Liver (tissue), 9 donors: ENCODE data around the gene SWAP70. TPM values are rescaled to one million over a fixed set of nuclear protein-coding genes. Genes with fewer than 3 reads are reported as not detected.

Experiments used
- DNase-seq: peaks from one replicate; pipeline ENCODE4 v3.0.0-alpha.2; 2017; ENCODE audit warnings: low spot score
- H3K27ac ChIP-seq, 2 donors: one replicate each; pipeline ENCODE4 v1.7.0; 2013; ENCODE audit warnings: inconsistent platforms in 2 of 2, low read length in 2 of 2, control low read depth in 1 of 2, low read depth in 1 of 2, mild to moderate bottlenecking in 1 of 2
- H3K27me3 ChIP-seq, 4 donors: one replicate each; pipeline versions ENCODE4 v1.6.1 to v1.7.0; 2013; ENCODE audit warnings: low read length in 3 of 4, inconsistent platforms in 1 of 4, mild to moderate bottlenecking in 1 of 4, moderate library complexity in 1 of 4; ENCODE audit not compliant: control insufficient read depth in 4 of 4, insufficient read depth in 4 of 4
- H3K36me3 ChIP-seq, 4 donors: one replicate each; pipeline versions ENCODE4 v1.6.1 to v1.7.0; 2013; ENCODE audit warnings: low read length in 3 of 4, mild to moderate bottlenecking in 3 of 4, low read depth in 1 of 4, moderate library complexity in 1 of 4; ENCODE audit not compliant: control insufficient read depth in 4 of 4, insufficient read depth in 3 of 4
- H3K4me1 ChIP-seq, 4 donors: one replicate each; pipeline versions ENCODE4 v1.6.1 to v1.7.0; 2013; ENCODE audit warnings: low read length in 3 of 4, mild to moderate bottlenecking in 3 of 4, moderate library complexity in 1 of 4; ENCODE audit not compliant: control insufficient read depth in 4 of 4, insufficient read depth in 4 of 4
- H3K4me3 ChIP-seq, 3 donors: one replicate each; pipeline versions ENCODE4 v1.6.1 to v1.7.0; 2013; ENCODE audit warnings: low read length in 3 of 3, control low read depth in 1 of 3, low read depth in 1 of 3, mild to moderate bottlenecking in 1 of 3
- H3K9ac ChIP-seq, 2 donors: one replicate each; pipeline ENCODE4 v1.7.0; 2013; ENCODE audit warnings: low read length in 2 of 2, mild to moderate bottlenecking in 2 of 2, moderate library complexity in 2 of 2, control low read depth in 1 of 2, low read depth in 1 of 2
- H3K9me3 ChIP-seq, 4 donors: one replicate each; pipeline versions ENCODE4 v1.6.1 to v1.7.0; 2013; ENCODE audit warnings: low read length in 3 of 4; ENCODE audit not compliant: control insufficient read depth in 4 of 4
- ATF3 ChIP-seq: IDR thresholded peaks from 2 replicates; pipeline ENCODE4 v1.6.1; 2016; ENCODE audit warnings: antibody characterized with exemption
- EGR1 ChIP-seq, 2 donors: IDR thresholded peaks; 2 replicates each; pipeline ENCODE4 v1.6.1; 2016 to 2018; ENCODE audit warnings: antibody characterized with exemption in 2 of 2, low read depth in 2 of 2
- FOXA1 ChIP-seq: IDR thresholded peaks from 2 replicates; pipeline ENCODE4 v1.6.1; 2016; ENCODE audit warnings: antibody characterized with exemption
- FOXA2 ChIP-seq: IDR thresholded peaks from 2 replicates; pipeline ENCODE4 v1.6.1; 2016; ENCODE audit warnings: antibody characterized with exemption
- GABPA ChIP-seq, 2 donors: IDR thresholded peaks in 1 of 2; conservative IDR thresholded peaks in 1 of 2; 2 replicates each; pipeline ENCODE4 v1.6.1; 2016; ENCODE audit warnings: antibody characterized with exemption in 2 of 2, mild to moderate bottlenecking in 1 of 2, moderate library complexity in 1 of 2
- HNF4A ChIP-seq, 2 donors: conservative IDR thresholded peaks; 2 replicates each; pipeline ENCODE4 v1.6.1; 2016; ENCODE audit warnings: antibody characterized with exemption in 2 of 2, mild to moderate bottlenecking in 2 of 2
- HNF4G ChIP-seq: IDR thresholded peaks from 2 replicates; pipeline ENCODE4 v1.6.1; 2016; ENCODE audit warnings: antibody characterized with exemption
- JUND ChIP-seq, 2 donors: IDR thresholded peaks; 2 replicates each; pipeline ENCODE4 v1.6.1; 2016; ENCODE audit warnings: antibody characterized with exemption in 2 of 2
- NR2F2 ChIP-seq: IDR thresholded peaks from 2 replicates; pipeline ENCODE4 v1.6.1; 2016; ENCODE audit warnings: antibody characterized with exemption
- RAD21 ChIP-seq, 2 donors: IDR thresholded peaks; 2 replicates each; pipeline ENCODE4 v1.6.1; 2016; ENCODE audit warnings: antibody characterized with exemption in 2 of 2, mild to moderate bottlenecking in 2 of 2
- REST ChIP-seq: IDR thresholded peaks from 2 replicates; pipeline ENCODE4 v1.6.1; 2016; ENCODE audit warnings: antibody characterized with exemption, mild to moderate bottlenecking
- RXRA ChIP-seq, 2 donors: IDR thresholded peaks; 2 replicates each; pipeline ENCODE4 v1.6.1; 2017 to 2018; ENCODE audit warnings: antibody characterized with exemption in 2 of 2, mild to moderate bottlenecking in 1 of 2
- SP1 ChIP-seq: IDR thresholded peaks from 2 replicates; pipeline ENCODE4 v1.6.1; 2018; ENCODE audit warnings: antibody characterized with exemption, mild to moderate bottlenecking
- TAF1 ChIP-seq: conservative IDR thresholded peaks from 2 replicates; pipeline ENCODE4 v1.6.1; 2016; ENCODE audit warnings: antibody characterized with exemption, mild to moderate bottlenecking
- YY1 ChIP-seq: IDR thresholded peaks from 2 replicates; pipeline ENCODE4 v1.6.1; 2016; ENCODE audit warnings: antibody characterized with exemption, mild to moderate bottlenecking
- ZBTB33 ChIP-seq: IDR thresholded peaks from 2 replicates; pipeline ENCODE4 v1.6.1; 2016; ENCODE audit warnings: antibody characterized with exemption
- WGBS: extraction: QIAGEN DNeasy Blood & Tissue Kit; methylation state at CpG from one replicate; pipeline ENCODE4 v1.1.7; 2013; 5-methylcytosine and 5-hydroxymethylcytosine counted together
- polyA plus RNA-seq, 2 donors: library from polyadenylated mRNA; stranded (reverse) in 1 of 2; unstranded in 1 of 2; fragments of 200-250 nt in 1 of 2; fragments of >200 nt in 1 of 2; fragmentation: Nextera tagmentation in 1 of 2; extraction: Ambion mirVana in 1 of 2; gene quantifications; one replicate each; pipeline versions ENCODE4 v1.2.1 to v1.2.3, GENCODE V29; 2013 to 2015
- total RNA-seq, 2 donors: library from RNA; depleted of rRNA; stranded (reverse); fragments of >200 nt; gene quantifications; one replicate each; pipeline ENCODE4 v1.2.3, GENCODE V29; 2014
- TF ChIP-seq, protein P1 (sequence below): IDR thresholded peaks from 2 replicates; pipeline ENCODE4 v1.6.1; 2016; ENCODE audit warnings: antibody characterized with exemption
- TF ChIP-seq, protein P2 (sequence below): fragments of 150-350 bp; IDR thresholded peaks from 2 replicates; pipeline ENCODE4 v1.5.1; 2017; ENCODE audit warnings: improper control_type of control experiment, low read depth, low read length; ENCODE audit not compliant: missing input control
- donor health status: healthy.
- donor health status: healthy.
- donor health status: healthy.
- donor health status: healthy.
- donor health status: healthy.

SWAP70 gene
- total and polyA plus RNA-seq, 4 donors = 4.0 to 8.4 (median 5.8) TPM

DNA sequence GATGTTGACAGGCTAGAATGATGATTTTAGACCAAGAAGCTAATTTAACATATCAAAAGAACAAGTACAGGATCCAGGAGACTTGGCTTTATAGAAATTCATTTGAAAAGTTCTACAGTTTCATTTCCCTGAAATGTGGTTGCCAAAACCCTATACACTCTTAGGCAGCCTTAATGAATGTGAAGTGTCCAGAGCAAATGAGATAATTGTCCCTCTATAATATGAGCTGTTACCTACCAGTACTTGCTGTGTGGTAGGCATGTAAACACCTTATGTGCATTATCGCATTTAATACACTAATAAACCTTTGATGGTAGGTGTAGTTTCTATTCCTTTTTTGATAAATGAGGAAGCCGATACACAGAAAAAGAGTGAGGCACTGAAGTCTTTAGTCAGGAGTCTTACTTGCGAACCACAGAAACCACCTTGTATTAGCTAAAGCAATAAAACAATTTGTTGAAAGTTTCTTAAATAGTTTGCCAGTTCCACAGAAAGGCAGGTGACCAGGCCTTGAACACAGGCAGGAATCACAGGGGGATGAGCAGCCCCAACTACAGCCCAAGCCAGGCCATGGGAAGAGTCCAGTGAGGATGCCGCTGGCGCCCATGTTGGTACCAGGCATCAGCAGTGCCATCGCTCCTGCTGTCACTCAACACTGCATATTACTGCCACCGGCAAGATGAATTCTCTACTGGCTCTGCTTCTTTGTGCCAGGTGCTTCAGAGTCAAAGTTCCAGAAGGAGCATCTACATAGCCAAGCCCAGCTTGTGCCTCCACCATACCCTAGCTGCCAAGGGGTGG is 81.7 kb downstream of the SWAP70 start:
- no peak for DNase-seq
- H3K9ac ChIP-seq = no peak overlapping the region
- H3K27ac ChIP-seq = no peak overlapping the region
- no peaks in the 10 kb centered on the region for H3K4me1 ChIP-seq
- no peaks in the 10 kb centered on the region for H3K9me3 ChIP-seq
- H3K27me3 ChIP-seq = no peaks in the 10 kb centered on the region
- peaks cover 0 to 1% (median 0%) of the 10 kb centered on the region in 4 donors for H3K36me3 ChIP-seq
- H3K4me3 ChIP-seq = no peak overlapping the region
- 91% methylated on average over 7 of the region's 7 CpGs for WGBS
- TF ChIP-seq, protein P1, sequence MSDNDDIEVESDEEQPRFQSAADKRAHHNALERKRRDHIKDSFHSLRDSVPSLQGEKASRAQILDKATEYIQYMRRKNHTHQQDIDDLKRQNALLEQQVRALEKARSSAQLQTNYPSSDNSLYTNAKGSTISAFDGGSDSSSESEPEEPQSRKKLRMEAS = no peak

GRCh38 chr11:9747229-9747628 is 83.4 kb downstream of the SWAP70 start:
- Histone ChIP-seq H3K4me1 (no peaks in the 10 kb centered on the region), H3K9me3 (no peaks in the 10 kb centered on the region), H3K36me3 (no peaks in the 10 kb centered on the region), H3K4me3 (no peak overlapping the region), H3K27me3 (no peaks in the 10 kb centered on the region), H3K27ac (no peak overlapping the region), H3K9ac (no peak overlapping the region)
- TF ChIP-seq ATF3 (no peak), GABPA (IDR thresholded peaks at IDR 0.05 in 1 of 2, conservative IDR thresholded peaks at IDR 0.05 in 1 of 2) (no peak), ZBTB33 (no peak), REST (no peak), TAF1 (no peak), RXRA (IDR thresholded peaks at IDR 0.05) (no peak), YY1 (no peak), FOXA2 (no peak), RAD21 (IDR thresholded peaks at IDR 0.05) (no peak), HNF4G (no peak), FOXA1 (no peak), HNF4A (conservative IDR thresholded peaks at IDR 0.05) (no peak), SP1 (no peak), NR2F2 (no peak), EGR1 (IDR thresholded peaks at IDR 0.05; ENCODE audit: low read depth in 2 of 2) (no peak), JUND (IDR thresholded peaks at IDR 0.05) (no peak)
- TF ChIP-seq, protein P2, sequence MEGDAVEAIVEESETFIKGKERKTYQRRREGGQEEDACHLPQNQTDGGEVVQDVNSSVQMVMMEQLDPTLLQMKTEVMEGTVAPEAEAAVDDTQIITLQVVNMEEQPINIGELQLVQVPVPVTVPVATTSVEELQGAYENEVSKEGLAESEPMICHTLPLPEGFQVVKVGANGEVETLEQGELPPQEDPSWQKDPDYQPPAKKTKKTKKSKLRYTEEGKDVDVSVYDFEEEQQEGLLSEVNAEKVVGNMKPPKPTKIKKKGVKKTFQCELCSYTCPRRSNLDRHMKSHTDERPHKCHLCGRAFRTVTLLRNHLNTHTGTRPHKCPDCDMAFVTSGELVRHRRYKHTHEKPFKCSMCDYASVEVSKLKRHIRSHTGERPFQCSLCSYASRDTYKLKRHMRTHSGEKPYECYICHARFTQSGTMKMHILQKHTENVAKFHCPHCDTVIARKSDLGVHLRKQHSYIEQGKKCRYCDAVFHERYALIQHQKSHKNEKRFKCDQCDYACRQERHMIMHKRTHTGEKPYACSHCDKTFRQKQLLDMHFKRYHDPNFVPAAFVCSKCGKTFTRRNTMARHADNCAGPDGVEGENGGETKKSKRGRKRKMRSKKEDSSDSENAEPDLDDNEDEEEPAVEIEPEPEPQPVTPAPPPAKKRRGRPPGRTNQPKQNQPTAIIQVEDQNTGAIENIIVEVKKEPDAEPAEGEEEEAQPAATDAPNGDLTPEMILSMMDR = no peak
- TF ChIP-seq, protein P1 = no peak
- no peak for DNase-seq
- 75% methylated on average over 1 of the region's 1 CpG for WGBS
